Measurements from ENCODE around the gene LCLAT1. TPM values are rescaled to one million over a fixed set of nuclear protein-coding genes. Genes with fewer than 3 reads are reported as not detected.
A peak's percentile ranks its signal among the peaks of the same experiment; 100 is the strongest.

The LCLAT1 gene
- total and polyA plus RNA-seq, 2 of the 4 experiments (the other 2 are of a cell fraction) = 7.5 to 11.5 TPM

DNA sequence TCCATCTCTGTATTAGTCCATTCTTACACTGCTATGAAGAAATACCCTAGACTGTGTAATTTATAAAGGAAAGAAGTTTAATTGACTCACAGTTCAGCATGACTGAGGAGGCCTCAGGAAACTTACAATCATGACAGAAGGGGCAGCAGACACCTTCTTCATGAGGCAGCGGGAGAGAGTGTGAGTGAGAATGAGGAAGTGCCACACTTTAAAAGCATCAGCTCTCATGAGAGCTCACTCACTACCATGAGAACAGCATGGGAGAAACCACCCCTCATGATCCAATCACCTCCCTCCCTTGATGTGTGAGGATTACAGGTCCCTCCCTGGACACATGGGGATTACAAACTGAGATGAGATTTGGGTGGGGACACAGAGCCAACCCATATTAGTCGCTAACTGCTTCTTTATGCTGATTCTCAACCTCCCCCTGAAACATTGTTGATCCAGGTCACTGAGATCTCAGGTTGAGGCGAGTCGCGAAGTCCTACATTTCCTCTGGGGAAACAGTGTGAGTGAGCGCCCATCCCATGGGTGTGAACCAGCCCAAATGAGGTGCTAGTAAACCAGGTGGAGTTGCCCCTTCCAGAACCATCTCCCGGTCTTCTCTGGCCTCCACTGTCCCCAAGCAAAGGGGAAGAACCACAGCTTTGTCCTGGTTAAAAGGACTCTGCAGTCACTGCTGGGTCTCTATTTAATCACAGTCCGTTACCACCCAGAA is 236.3 kb downstream of the LCLAT1 start:
- intact Hi-C loops (cut with micrococcal nuclease) (no loop called here), in situ Hi-C loops (cut with MboI; ENCODE audit: low sequenced_read_pairs) (no loop called here), dilution Hi-C loops (cut with HindIII; ENCODE audit: low sequenced_read_pairs, unreplicated experiment) (no loop called here)
- TF ChIP-seq SMC3 (IDR thresholded peaks at IDR 0.05; ENCODE audit: low read depth, low read length) = no peak
- no peak for TF ChIP-seq RFX5 (IDR thresholded peaks at IDR 0.05; ENCODE audit: low read depth, low read length)
- TF ChIP-seq FOS (IDR thresholded peaks at IDR 0.05; ENCODE audit: low read depth, low read length) = no peak
- TF ChIP-seq CHD1 (IDR thresholded peaks at IDR 0.05; ENCODE audit: low read depth, low read length) = no peak
- no peak for TF ChIP-seq RCOR1 (IDR thresholded peaks at IDR 0.05; ENCODE audit: insufficient replicate concordance, low read length)
- no peak for TF ChIP-seq MXI1 (IDR thresholded peaks at IDR 0.05; ENCODE audit: borderline replicate concordance, low read depth, low read length)
- TF ChIP-seq MAFK (IDR thresholded peaks at IDR 0.05; ENCODE audit: low read depth, low read length) = no peak
- no peak for TF ChIP-seq RAD21 (IDR thresholded peaks at IDR 0.05; ENCODE audit: low read length)
- no peak for TF ChIP-seq NFE2L2 (IDR thresholded peaks at IDR 0.05; ENCODE audit: low read depth, low read length)
- TF ChIP-seq, protein P1, sequence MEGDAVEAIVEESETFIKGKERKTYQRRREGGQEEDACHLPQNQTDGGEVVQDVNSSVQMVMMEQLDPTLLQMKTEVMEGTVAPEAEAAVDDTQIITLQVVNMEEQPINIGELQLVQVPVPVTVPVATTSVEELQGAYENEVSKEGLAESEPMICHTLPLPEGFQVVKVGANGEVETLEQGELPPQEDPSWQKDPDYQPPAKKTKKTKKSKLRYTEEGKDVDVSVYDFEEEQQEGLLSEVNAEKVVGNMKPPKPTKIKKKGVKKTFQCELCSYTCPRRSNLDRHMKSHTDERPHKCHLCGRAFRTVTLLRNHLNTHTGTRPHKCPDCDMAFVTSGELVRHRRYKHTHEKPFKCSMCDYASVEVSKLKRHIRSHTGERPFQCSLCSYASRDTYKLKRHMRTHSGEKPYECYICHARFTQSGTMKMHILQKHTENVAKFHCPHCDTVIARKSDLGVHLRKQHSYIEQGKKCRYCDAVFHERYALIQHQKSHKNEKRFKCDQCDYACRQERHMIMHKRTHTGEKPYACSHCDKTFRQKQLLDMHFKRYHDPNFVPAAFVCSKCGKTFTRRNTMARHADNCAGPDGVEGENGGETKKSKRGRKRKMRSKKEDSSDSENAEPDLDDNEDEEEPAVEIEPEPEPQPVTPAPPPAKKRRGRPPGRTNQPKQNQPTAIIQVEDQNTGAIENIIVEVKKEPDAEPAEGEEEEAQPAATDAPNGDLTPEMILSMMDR (conservative IDR thresholded peaks at IDR 0.05; ENCODE audit: low read depth, low read length) = no peak
- TF ChIP-seq POLR2A (IDR thresholded peaks at IDR 0.05; ENCODE audit: low read depth, low read length) = no peak
- no peak for TF ChIP-seq CEBPB (IDR thresholded peaks at IDR 0.05; ENCODE audit: low read depth, low read length)
- TF ChIP-seq, protein P2, sequence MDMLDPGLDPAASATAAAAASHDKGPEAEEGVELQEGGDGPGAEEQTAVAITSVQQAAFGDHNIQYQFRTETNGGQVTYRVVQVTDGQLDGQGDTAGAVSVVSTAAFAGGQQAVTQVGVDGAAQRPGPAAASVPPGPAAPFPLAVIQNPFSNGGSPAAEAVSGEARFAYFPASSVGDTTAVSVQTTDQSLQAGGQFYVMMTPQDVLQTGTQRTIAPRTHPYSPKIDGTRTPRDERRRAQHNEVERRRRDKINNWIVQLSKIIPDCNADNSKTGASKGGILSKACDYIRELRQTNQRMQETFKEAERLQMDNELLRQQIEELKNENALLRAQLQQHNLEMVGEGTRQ (IDR thresholded peaks at IDR 0.05; ENCODE audit: low read depth, low read length) = no peak
- TF ChIP-seq BHLHE40 (IDR thresholded peaks at IDR 0.05; ENCODE audit: low read depth, low read length) = no peak
- TF ChIP-seq MAZ (IDR thresholded peaks at IDR 0.05; ENCODE audit: borderline replicate concordance, low read depth, low read length) = no peak
- TF ChIP-seq, protein P3, sequence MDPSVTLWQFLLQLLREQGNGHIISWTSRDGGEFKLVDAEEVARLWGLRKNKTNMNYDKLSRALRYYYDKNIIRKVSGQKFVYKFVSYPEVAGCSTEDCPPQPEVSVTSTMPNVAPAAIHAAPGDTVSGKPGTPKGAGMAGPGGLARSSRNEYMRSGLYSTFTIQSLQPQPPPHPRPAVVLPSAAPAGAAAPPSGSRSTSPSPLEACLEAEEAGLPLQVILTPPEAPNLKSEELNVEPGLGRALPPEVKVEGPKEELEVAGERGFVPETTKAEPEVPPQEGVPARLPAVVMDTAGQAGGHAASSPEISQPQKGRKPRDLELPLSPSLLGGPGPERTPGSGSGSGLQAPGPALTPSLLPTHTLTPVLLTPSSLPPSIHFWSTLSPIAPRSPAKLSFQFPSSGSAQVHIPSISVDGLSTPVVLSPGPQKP (IDR thresholded peaks at IDR 0.05; ENCODE audit: borderline replicate concordance, low read depth, low read length) = no peak
- Histone ChIP-seq H3K27ac (ENCODE audit: insufficient read depth, low read length) (no peak overlapping the region), H2BK5ac (ENCODE audit: low read depth, low read length, poor library complexity, severe bottlenecking) (no peak overlapping the region), H3K9me3 (ENCODE audit: control insufficient read depth, insufficient read depth, low read length) (no peaks in the 10 kb centered on the region), H3K56ac (ENCODE audit: extremely low read depth, insufficient read depth, low read length) (no peak overlapping the region), H3K4ac (ENCODE audit: low read depth, low read length) (no peak overlapping the region), H3K4me3 (ENCODE audit: insufficient read depth, low read depth, low read length) (no peak overlapping the region), H3K79me1 (ENCODE audit: low read depth in 1 of 2, low read length in 2 of 2) (no peaks in the 10 kb centered on the region), H4K5ac (ENCODE audit: low read depth, low read length) (no peak overlapping the region), H2AK5ac (ENCODE audit: low read depth, low read length) (no peak overlapping the region), H3K14ac (replicated peaks; ENCODE audit: low read depth, low read length) (no peak overlapping the region), H2BK120ac (ENCODE audit: low read depth, low read length) (no peak overlapping the region), H2BK15ac (ENCODE audit: low read depth, low read length) (peak overlapping the region; percentile 57; the same call in 1 of the 3 replicates), H4K8ac (ENCODE audit: low read depth in 2 of 2, low read length in 2 of 2) (no peak overlapping the region), H3K23ac (ENCODE audit: low read depth, low read length) (no peak overlapping the region), H2AFZ (replicated peaks; ENCODE audit: low read length, poor library complexity) (no peak overlapping the region), H2BK20ac (ENCODE audit: low read depth, low read length) (no peak overlapping the region), H4K20me1 (ENCODE audit: insufficient read depth, low read length) (no peaks in the 10 kb centered on the region), H3K27me3 (ENCODE audit: control insufficient read depth, insufficient read depth, low read length) (no peaks in the 10 kb centered on the region), H3K9ac (ENCODE audit: low read depth, low read length) (no peak overlapping the region), H3K4me2 (ENCODE audit: low read depth, low read length) (no peak overlapping the region), H3K36me3 (ENCODE audit: control insufficient read depth, insufficient read depth, low read length) (no peaks in the 10 kb centered on the region), H3K18ac (ENCODE audit: low read depth, low read length) (no peak overlapping the region), H4K91ac (ENCODE audit: insufficient read depth, low read depth, low read length) (no peak overlapping the region), H3K4me1 (ENCODE audit: control insufficient read depth, insufficient read depth, low read length) (no peaks in the 10 kb centered on the region), H3K9me1 (ENCODE audit: insufficient read depth, low read length) (peaks cover 3% of the 10 kb centered on the region; the same call in 1 of the 2 replicates), H2AK9ac (replicated peaks; ENCODE audit: low read depth, low read length, poor library complexity) (no peak overlapping the region)
- DNase-seq (no peak), ATAC-seq (ENCODE audit: low read depth) (no peak)
- ChIA-PET CTCF (no interaction called here), POLR2A (ENCODE audit: unreplicated experiment) (no interaction called here)
- WGBS, 2 experiments (ENCODE audit: extremely low coverage in 2 of 2, insufficient read length in 1 of 2) = no CpG with 5 or more reads among the region's 8 CpGs
- BruUV-seq (replicated peaks) = no TSS peak
